Stimulated activated CD8-positive, alpha-beta memory T cell treated with anti-CD3 and anti-CD28 coated beads, Interleukin-7, amount 100 ng/mL, for 1 hour (primary cell): ENCODE results near the gene CBX7.

ENCODE experiments used
- DNase-seq, 2 donors: peaks; one replicate each; pipeline ENCODE4 v3.0.0-alpha.2; 2020; ENCODE audit warnings: low read depth in 2 of 2

CBX7 gene

GRCh38 chr22:39123751-39124581 lies 28.5 kb downstream of the CBX7 start:
- no peak for DNase-seq

- no peak for DNase-seq
Observed at GRCh38 chr22:39122772-39123470, 29.6 kb downstream of the CBX7 start.

GRCh38 chr22:39120983-39121382 lies 31.5 kb downstream of the CBX7 start:
- DNase-seq, result no peak

GRCh38 chr22:39117585-39118191 lies 34.8 kb downstream of the CBX7 start:
- DNase-seq, result peak; percentile 37 to 50

- DNase-seq, result no peak
Observed at GRCh38 chr22:39115977-39116621, 36.4 kb downstream of the CBX7 start.

GRCh38 chr22:39115570-39115969 lies 36.9 kb downstream of the CBX7 start:
- DNase-seq, result no peak

- DNase-seq, result no peak
Observed at GRCh38 chr22:39114112-39114511, 38.4 kb downstream of the CBX7 start.

- no peak for DNase-seq
Observed at GRCh38 chr22:39110631-39111561, 41.6 kb downstream of the CBX7 start.

- no peak for DNase-seq
Observed at GRCh38 chr22:39109361-39109760, 43.1 kb downstream of the CBX7 start.

GRCh38 chr22:39108487-39108886 lies 44.0 kb downstream of the CBX7 start:
- no peak for DNase-seq

GRCh38 chr22:39106326-39106725 lies 46.2 kb downstream of the CBX7 start:
- no peak for DNase-seq

GRCh38 chr22:39103431-39103830 lies 49.0 kb downstream of the CBX7 start:
- no peak for DNase-seq

- no peak for DNase-seq
Observed at GRCh38 chr22:39101226-39101625, 51.3 kb downstream of the CBX7 start.

- DNase-seq, result no peak
Observed at GRCh38 chr22:39098576-39098975, 53.9 kb downstream of the CBX7 start.

GRCh38 chr22:39098026-39098425 lies 54.5 kb downstream of the CBX7 start:
- DNase-seq, result no peak

GRCh38 chr22:39097098-39098020 lies 55.1 kb downstream of the CBX7 start, which contains the start of gene APOBEC3H:
TSS of gene APOBEC3H (plus strand) at chr22:39097244. CDS start at chr22:39100279, 3,035 bp downstream.
- no peak for DNase-seq

- no peak for DNase-seq
Observed at GRCh38 chr22:39095971-39096370, 56.5 kb downstream of the CBX7 start.

- no peak for DNase-seq
Observed at GRCh38 chr22:39094717-39095389, 57.6 kb downstream of the CBX7 start.

GRCh38 chr22:39092111-39092862 lies 60.2 kb downstream of the CBX7 start:
- DNase-seq, result no peak
